Stomach smooth muscle (tissue), 2 donors: ENCODE results near the gene KRT32.
"Not testable (repeated sequence)": the region's sequence is repeated elsewhere in the genome, so short reads cannot be mapped to it uniquely, and the experiment has no call there.

Source experiments
- H3K27ac ChIP-seq: one replicate; pipeline ENCODE4 v1.7.0; 2013; ENCODE audit warnings: mild to moderate bottlenecking, low read length, inconsistent platforms
- H3K27me3 ChIP-seq, 2 donors: one replicate each; pipeline ENCODE4 v1.7.0; 2013; ENCODE audit warnings: low read length in 2 of 2; ENCODE audit not compliant: insufficient read depth in 2 of 2, control insufficient read depth in 1 of 2
- H3K36me3 ChIP-seq, 2 donors: one replicate each; pipeline ENCODE4 v1.7.0; 2013; ENCODE audit warnings: low read length in 2 of 2; ENCODE audit not compliant: control insufficient read depth in 2 of 2, insufficient read depth in 2 of 2
- H3K4me1 ChIP-seq: one replicate; pipeline ENCODE4 v1.7.0; 2013; ENCODE audit warnings: low read length; ENCODE audit not compliant: control insufficient read depth, insufficient read depth
- H3K4me3 ChIP-seq, 2 donors: one replicate each; pipeline ENCODE4 v1.7.0; 2013; ENCODE audit warnings: low read length in 2 of 2
- H3K9ac ChIP-seq, 2 donors: one replicate each; pipeline ENCODE4 v1.7.0; 2013; ENCODE audit warnings: low read length in 2 of 2, mild to moderate bottlenecking in 1 of 2
- H3K9me3 ChIP-seq, 2 donors: one replicate each; pipeline ENCODE4 v1.7.0; 2013; ENCODE audit warnings: low read length in 2 of 2; ENCODE audit not compliant: control insufficient read depth in 2 of 2
- donor health status: healthy.
- donor health status: Pancreatic carcinoma.

KRT32 gene

DNA sequence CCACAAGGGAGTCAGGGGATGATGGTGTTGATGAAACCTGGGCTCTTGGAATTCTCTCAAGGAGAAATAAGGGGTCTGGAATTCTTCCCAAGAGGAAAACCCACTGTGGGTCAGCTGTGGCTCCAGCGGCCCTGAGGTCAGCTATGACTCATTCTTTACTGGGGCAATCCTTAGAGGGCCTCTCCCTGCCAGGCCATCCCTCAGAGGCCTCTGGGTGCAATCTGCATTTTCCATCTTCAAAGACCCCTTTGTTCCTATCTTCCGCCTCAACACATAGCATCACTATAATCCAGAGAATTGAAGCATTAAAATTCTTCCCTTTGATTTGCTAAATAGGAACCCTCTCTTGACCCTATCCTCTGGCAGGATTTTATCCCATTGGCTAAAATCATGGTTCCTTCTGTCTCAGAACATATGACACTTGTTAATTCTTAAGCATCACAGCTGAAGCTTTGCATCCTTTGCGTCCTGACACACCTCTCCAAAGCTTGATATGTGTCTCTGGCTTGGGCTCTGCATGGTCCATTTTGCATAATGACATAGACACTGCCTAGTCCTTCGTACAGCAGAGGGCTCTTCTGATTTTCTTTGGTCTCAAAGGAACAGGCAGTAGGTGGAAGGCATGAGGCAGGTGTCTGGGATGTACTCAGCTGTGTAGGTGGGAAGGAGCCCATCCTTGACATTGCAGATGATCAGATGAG lies 38.4 kb downstream of the KRT32 start:
- Histone ChIP-seq H3K27ac (no peak overlapping the region), H3K36me3 (no peaks in the 10 kb centered on the region)

DNA sequence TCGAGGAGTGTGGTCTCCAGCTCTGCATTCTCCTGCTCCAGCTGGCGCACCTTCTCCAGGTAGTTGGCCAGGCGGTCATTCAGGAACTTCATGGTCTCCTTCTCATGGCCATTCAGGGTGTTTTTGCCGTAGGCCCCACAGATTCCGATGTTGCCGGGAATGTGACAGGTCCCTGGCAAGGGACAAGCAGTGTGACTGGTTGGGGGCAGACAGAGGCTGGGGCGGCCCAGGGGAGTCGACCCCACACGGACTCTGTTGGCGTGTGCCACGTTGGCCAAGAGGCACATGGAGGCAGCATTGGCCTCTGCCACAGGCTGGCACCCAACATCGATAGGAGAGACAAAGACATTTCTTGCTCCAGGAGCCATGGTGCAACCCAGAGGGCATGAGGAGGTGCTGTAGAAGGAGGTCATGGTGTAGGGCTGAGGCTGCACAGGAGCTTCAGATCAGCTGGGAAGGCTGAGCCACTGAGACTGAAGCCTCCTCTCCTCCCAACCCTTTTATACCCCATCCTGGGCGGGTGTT lies 43.0 kb downstream of the KRT32 start, which contains the start of gene KRT37:
Gene KRT37, minus strand, starts transcription at position 475 of the 525 bp plus-strand sequence. Its CDS starts 62 bp downstream, at position 413.
- H3K4me3 ChIP-seq: no peak within 1 kb of the TSS
- H3K27me3 ChIP-seq: no peaks in the 10 kb centered on the region
- no peaks in the 10 kb centered on the region for H3K4me1 ChIP-seq
- no peaks in the 10 kb centered on the region for H3K36me3 ChIP-seq
- no peaks in the 10 kb centered on the region for H3K9me3 ChIP-seq
- no peak within 1 kb of the TSS for H3K9ac ChIP-seq
- H3K27ac ChIP-seq: no peak within 1 kb of the TSS

More for the DNA sequence above, 38.4 kb downstream of the KRT32 start:
- H3K27me3 ChIP-seq: no peaks in the 10 kb centered on the region
- H3K9ac ChIP-seq: no peak overlapping the region
- no peaks in the 10 kb centered on the region for H3K4me1 ChIP-seq
- no peak overlapping the region for H3K4me3 ChIP-seq
- H3K9me3 ChIP-seq: no peaks in the 10 kb centered on the region

DNA sequence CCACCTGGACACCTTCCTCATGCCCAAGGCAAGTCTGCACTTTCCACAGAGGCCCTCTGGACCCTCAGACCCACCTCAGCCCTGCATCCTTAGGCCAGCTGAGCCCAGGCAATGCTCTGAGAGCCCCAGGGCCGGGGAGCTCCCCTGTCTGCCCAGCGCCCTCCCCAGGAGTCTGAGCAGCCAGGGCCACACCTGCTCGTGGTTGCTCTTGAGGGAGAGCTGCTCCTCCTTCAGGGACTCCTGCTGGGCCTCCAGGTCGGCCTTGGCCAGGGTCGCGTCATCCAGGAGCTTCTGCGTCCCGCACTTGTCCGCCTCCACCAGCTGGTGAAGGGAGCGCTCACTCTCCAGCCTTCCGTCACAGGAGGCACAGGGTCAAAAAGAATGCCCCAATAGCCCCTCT lies 44.6 kb downstream of the KRT32 start:
- H3K9me3 ChIP-seq, H3K4me3 ChIP-seq, H3K36me3 ChIP-seq, H3K27me3 ChIP-seq, H3K27ac ChIP-seq, H3K9ac ChIP-seq, H3K4me1 ChIP-seq: not testable (repeated sequence)

DNA sequence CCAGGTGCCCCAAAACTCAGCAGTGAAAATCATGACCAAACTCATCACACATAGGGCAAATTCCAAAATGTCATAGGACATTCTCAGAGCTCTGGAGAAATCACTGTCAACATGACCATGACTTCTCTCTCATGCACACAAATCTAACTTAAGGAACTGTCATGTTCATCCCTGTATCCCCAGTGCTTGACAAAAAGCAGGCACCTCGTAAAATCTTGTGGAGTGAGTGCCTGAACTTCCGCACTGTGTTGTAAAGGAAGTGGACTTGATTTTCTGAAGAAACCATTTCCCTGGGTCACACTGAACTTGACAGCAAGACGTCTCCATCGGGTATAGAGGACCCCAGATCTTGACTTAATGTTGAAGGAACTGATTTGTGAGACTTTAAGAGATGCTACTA lies 45.6 kb downstream of the KRT32 start:
- no peaks in the 10 kb centered on the region for H3K27me3 ChIP-seq
- no peak overlapping the region for H3K4me3 ChIP-seq
- no peak overlapping the region for H3K27ac ChIP-seq
- H3K36me3 ChIP-seq: no peaks in the 10 kb centered on the region
- H3K9me3 ChIP-seq: no peaks in the 10 kb centered on the region
- H3K4me1 ChIP-seq: no peaks in the 10 kb centered on the region
- no peak overlapping the region for H3K9ac ChIP-seq

DNA sequence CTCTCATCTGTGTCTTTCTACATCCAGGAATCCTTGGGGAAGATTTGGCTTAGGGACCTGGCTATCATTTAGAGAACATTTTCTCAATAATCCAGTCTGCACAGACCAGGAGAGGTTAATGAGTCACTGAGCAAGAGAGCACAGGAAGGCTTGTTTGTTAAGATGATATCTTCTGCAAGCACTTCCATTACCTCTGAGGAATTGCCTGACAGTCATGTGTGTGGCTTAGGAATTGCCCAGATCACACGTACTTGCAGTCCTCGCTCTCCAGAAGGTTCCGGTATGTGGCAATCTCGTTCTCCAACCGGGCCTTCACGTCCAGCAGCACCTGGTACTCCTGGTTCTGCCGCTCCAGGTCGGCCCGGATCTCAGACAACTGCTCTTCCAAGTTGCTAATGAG lies 46.1 kb downstream of the KRT32 start:
- Histone ChIP-seq H3K9me3 (no peaks in the 10 kb centered on the region), H3K27me3 (no peaks in the 10 kb centered on the region), H3K9ac (no peak overlapping the region), H3K4me3 (no peak overlapping the region), H3K36me3 (no peaks in the 10 kb centered on the region), H3K4me1 (no peaks in the 10 kb centered on the region), H3K27ac (no peak overlapping the region)

DNA sequence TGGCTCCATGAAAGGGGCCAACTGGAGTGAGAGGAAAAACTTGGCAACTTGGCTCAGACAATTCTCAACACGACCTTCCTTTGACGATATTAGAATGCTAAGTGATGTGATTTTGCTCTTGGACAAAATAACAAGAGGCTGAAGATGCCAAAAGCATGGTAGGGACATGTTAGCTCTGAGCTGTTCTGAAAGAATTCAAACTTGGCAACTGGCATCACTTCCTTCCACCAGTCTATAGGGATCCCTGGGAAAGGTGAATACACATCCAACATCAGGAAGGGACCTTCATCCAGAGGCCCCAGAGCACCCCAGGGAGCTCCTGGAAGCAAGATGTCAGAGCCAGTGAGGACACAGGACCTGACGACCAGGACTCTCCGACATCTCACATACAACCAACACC lies 47.1 kb downstream of the KRT32 start:
- Histone ChIP-seq H3K4me1 (no peaks in the 10 kb centered on the region), H3K9ac (no peak overlapping the region), H3K27ac (no peak overlapping the region), H3K36me3 (no peaks in the 10 kb centered on the region), H3K4me3 (no peak overlapping the region), H3K9me3 (no peaks in the 10 kb centered on the region), H3K27me3 (no peaks in the 10 kb centered on the region)

DNA sequence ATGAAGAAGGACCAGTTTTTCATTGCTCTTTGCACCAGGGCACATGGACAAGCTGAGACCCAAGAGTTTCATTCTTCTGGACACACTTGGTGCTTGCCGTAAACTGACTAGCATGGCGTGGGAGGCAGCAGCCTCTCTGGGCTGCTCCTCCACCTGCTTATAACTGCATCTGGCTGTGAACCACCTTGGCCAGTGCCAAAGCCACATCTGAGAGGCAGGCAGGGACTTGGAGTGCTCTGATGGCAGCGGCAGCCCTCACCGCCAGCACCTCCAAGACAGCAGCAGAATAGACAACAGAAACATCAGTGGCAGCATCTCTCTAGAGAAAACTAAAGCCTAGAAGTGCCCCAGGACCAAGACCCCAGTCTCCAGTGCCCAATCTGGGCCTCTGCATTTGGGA lies 47.5 kb downstream of the KRT32 start:
- Histone ChIP-seq H3K36me3 (no peaks in the 10 kb centered on the region), H3K9ac (no peak overlapping the region), H3K4me3 (no peak overlapping the region), H3K27me3 (no peaks in the 10 kb centered on the region), H3K27ac (no peak overlapping the region), H3K4me1 (no peaks in the 10 kb centered on the region), H3K9me3 (no peaks in the 10 kb centered on the region)

DNA sequence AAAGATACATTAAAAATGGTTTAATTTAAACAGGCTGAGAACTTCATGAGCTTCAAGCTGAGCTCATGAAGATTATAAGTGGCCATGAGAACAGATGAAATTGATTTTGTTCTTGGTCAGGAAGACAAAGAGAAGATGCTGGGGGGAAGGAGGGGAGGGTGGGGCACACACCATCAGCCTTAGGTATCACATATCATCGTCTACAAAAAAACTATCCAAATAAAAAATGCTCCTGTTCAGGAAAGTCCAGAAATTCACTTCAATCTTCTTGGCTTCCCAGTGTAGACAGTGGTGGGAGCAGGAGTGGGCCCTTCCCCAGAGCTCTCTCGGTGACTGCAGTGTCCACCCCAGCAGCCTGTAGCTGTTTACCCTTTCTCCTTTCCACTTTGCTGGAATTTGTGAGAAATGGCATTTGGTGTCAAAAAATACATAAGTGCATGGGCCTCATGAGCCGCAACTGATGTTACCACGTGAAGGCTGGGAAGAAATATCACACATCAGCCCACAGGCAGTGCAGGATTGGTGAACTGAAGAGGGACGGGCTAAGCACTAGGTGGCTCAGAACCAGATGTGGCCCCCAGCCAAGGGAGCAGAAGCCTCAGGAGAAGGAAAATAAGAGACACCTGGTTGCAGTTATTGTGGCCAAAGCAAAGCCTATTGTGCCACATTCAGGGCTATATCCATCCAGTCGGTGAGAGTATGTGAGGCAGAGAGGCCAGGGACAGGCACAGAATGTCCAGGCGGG lies 48.9 kb downstream of the KRT32 start:
- no peak overlapping the region for H3K4me3 ChIP-seq
- no peaks in the 10 kb centered on the region for H3K9me3 ChIP-seq
- H3K27ac ChIP-seq: no peak overlapping the region
- H3K27me3 ChIP-seq: no peaks in the 10 kb centered on the region
- no peaks in the 10 kb centered on the region for H3K36me3 ChIP-seq
- H3K4me1 ChIP-seq: no peaks in the 10 kb centered on the region
- H3K9ac ChIP-seq: no peak overlapping the region

DNA sequence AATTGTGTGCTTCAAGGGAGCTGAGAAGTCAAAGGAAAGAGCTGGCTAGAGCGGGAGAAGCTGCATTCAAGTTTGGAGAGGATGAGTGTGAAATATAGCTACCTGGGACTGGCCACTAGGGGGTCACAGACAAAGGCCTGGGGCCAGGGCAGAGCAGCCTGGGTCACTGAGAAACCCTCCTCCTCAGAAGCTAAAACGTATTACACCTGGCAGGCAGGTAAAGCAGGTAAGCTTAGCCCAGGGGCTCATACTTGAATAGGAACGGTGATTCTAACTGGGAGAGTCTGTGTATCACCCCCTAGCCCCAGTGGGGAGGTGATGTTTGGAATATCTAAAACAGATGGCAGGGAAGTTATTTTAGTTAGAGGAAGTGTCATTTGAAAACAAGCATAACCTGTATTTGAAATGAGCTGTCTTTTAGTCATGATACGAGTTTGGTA lies 49.6 kb downstream of the KRT32 start:
- Histone ChIP-seq H3K4me1 (no peaks in the 10 kb centered on the region), H3K36me3 (no peaks in the 10 kb centered on the region), H3K27me3 (no peaks in the 10 kb centered on the region), H3K27ac (no peak overlapping the region), H3K9ac (no peak overlapping the region), H3K4me3 (no peak overlapping the region), H3K9me3 (no peaks in the 10 kb centered on the region)

DNA sequence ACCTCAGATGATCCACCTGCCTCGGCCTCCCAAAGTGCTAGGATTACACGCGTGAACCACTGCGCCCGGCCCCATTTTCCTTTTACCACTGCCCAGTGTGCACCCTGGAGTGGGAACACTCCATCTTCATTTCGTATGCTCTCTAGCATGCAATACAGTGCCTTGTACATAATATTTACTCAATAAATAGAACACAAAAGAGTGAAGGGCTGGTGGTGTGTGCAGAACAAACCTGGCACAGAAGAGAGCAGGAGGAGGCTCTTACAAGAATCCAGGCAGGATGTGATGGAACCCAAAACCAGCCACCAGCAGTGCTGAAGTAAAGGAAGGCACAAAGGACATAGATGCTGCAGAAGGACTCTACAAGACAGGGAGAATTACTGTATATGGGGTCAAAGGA lies 50.1 kb downstream of the KRT32 start:
- H3K27me3 ChIP-seq: no peaks in the 10 kb centered on the region
- H3K4me1 ChIP-seq: no peaks in the 10 kb centered on the region
- no peak overlapping the region for H3K27ac ChIP-seq
- no peaks in the 10 kb centered on the region for H3K36me3 ChIP-seq
- H3K9ac ChIP-seq: no peak overlapping the region
- no peak overlapping the region for H3K4me3 ChIP-seq
- no peaks in the 10 kb centered on the region for H3K9me3 ChIP-seq

DNA sequence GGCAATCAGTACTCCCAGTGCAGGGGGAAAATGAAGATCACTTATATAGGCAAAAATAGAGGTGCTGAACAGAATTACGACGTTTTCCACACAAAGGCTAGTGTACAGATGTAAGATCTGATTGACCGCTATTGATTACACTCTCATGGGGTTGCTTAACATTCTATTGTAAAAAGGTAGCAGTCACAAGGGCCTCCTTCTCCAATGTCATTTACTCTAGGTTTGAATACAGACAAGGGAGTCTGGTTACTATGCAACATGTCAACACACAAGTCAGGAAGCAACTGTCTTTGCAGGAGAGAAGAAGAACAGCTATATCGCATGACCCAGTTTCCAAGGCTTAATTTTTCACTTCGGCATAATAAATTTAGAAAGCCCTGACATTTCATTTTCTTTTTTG lies 50.7 kb downstream of the KRT32 start:
- H3K9me3 ChIP-seq: no peaks in the 10 kb centered on the region
- H3K4me3 ChIP-seq: no peak overlapping the region
- no peaks in the 10 kb centered on the region for H3K4me1 ChIP-seq
- no peaks in the 10 kb centered on the region for H3K36me3 ChIP-seq
- no peak overlapping the region for H3K27ac ChIP-seq
- H3K9ac ChIP-seq: no peak overlapping the region
- H3K27me3 ChIP-seq: no peaks in the 10 kb centered on the region
